ENCODE measurements around the gene RNF138.

DNA sequence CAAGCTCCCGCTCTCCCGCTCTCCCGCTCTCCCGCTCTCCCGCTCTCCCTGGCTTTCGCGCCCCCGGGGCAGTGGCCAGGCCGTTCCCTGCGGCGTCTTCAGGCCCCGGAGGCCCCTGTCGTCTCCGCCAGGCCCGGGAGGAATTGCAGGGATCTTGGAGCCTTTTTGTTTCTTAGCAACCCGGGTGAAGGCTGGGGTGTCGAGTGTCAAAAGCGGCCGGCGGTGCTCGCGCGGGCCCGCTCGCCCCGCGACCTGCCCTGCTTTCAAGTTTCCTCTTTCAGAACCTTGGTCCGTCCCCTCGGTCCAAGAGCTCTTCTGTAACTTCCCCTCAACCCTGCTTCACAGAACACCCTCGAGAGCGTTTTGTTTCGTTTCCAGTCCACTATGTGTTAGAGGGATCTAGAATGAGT, 1.4 kb downstream of the RNF138 start:
- TF ChIP-seq, protein P1, sequence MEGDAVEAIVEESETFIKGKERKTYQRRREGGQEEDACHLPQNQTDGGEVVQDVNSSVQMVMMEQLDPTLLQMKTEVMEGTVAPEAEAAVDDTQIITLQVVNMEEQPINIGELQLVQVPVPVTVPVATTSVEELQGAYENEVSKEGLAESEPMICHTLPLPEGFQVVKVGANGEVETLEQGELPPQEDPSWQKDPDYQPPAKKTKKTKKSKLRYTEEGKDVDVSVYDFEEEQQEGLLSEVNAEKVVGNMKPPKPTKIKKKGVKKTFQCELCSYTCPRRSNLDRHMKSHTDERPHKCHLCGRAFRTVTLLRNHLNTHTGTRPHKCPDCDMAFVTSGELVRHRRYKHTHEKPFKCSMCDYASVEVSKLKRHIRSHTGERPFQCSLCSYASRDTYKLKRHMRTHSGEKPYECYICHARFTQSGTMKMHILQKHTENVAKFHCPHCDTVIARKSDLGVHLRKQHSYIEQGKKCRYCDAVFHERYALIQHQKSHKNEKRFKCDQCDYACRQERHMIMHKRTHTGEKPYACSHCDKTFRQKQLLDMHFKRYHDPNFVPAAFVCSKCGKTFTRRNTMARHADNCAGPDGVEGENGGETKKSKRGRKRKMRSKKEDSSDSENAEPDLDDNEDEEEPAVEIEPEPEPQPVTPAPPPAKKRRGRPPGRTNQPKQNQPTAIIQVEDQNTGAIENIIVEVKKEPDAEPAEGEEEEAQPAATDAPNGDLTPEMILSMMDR (IDR thresholded peaks at IDR 0.05; ENCODE audit: insufficient read depth, low read length, poor library complexity, severe bottlenecking) = no peak
- TF ChIP-seq EZH2phosphoT487 (conservative IDR thresholded peaks at IDR 0.05; ENCODE audit: low read length) = no peak

Measured in SU-DHL-6 (cell line).